GM18508 (cell line): Measurements from ENCODE around the gene FUT1.
"Not testable (repeated sequence)": the region's sequence is repeated elsewhere in the genome, so short reads cannot be mapped to it uniquely, and the experiment has no call there.

Source experiments
- ATAC-seq: cut with Tn5 transposase; IDR thresholded peaks from one replicate; pipeline ENCODE4 v1.9.1; 2021; ENCODE audit warnings: moderate number of reproducible peaks; ENCODE audit not compliant: insufficient read depth, unreplicated experiment

Gene FUT1

GRCh38 chr19:48719263-48720171 lies 32.9 kb downstream of the FUT1 start, which contains the start of gene MAMSTR:
Gene MAMSTR, minus strand, starts transcription at chr19:48719725. Its CDS starts 694 bp downstream, at chr19:48719031.
- ATAC-seq, result no peak

- ATAC-seq, result no peak
These were observed 33.7 kb downstream of the FUT1 start for GRCh38 chr19:48718711-48719231.

- not testable (repeated sequence) for ATAC-seq
These were observed 34.3 kb downstream of the FUT1 start for GRCh38 chr19:48718106-48718505.

GRCh38 chr19:48716562-48717291 lies 35.7 kb downstream of the FUT1 start:
- no peak for ATAC-seq

GRCh38 chr19:48715681-48716171 lies 36.7 kb downstream of the FUT1 start:
- ATAC-seq, result no peak

- no peak for ATAC-seq
These were observed 37.4 kb downstream of the FUT1 start for GRCh38 chr19:48714759-48715675.

- peak; percentile 70 for ATAC-seq
These were observed 38.3 kb downstream of the FUT1 start for GRCh38 chr19:48713864-48714755.

GRCh38 chr19:48713041-48713863 lies 39.2 kb downstream of the FUT1 start:
- no peak for ATAC-seq

GRCh38 chr19:48711106-48711662 lies 41.3 kb downstream of the FUT1 start:
- ATAC-seq, result no peak

GRCh38 chr19:48708471-48708870 lies 44.0 kb downstream of the FUT1 start:
- no peak for ATAC-seq

- ATAC-seq, result no peak
These were observed 47.0 kb downstream of the FUT1 start for GRCh38 chr19:48705431-48705830.

- ATAC-seq, result no peak
These were observed 49.1 kb downstream of the FUT1 start for GRCh38 chr19:48703316-48703715.

- no peak for ATAC-seq
These were observed 49.7 kb downstream of the FUT1 start for GRCh38 chr19:48702701-48703100.

GRCh38 chr19:48698046-48698445 lies 54.4 kb downstream of the FUT1 start:
- no peak for ATAC-seq
